Activated gamma-delta T cell treated with anti-CD3 and anti-CD28 coated beads, Interleukin-2, amount 50 U/mL, for 16 hours (primary cell): Measurements from ENCODE around the gene BARD1.
"Not testable (repeated sequence)": the region's sequence is repeated elsewhere in the genome, so short reads cannot be mapped to it uniquely, and the experiment has no call there.

ENCODE experiments used
- DNase-seq: peaks from one replicate; pipeline ENCODE4 v3.0.0-alpha.2; 2020; ENCODE audit warnings: low read depth

BARD1 gene

GRCh38 chr2:214808981-214809750 is at the start of gene BARD1:
Gene BARD1 (minus strand): TSS chr2:214809683. CDS start chr2:214809569, 114 bp downstream.
- peak; percentile 30 for DNase-seq

- no peak for DNase-seq
Measured at GRCh38 chr2:214856137-214856536, 46.7 kb upstream of the BARD1 start.

DNA sequence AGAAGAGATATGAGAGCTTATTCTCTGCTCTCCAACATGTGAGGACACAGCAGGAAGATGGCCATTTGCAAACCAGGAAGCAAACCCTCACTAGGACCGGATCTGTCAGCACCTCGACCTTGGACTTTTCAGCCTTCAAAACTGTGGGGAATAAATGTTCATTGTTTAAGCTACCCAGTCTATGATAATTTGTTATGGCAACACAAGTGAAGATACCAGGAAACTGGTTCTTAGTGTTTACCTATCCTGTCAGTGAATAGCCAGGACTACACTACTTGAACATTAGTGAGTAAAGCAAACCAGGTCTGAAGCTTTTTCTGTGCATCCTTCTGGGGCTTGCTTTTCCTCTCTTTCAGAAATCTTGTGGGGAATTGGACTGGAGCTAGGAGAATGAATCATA is 44.4 kb upstream of the BARD1 start:
- no peak for DNase-seq

GRCh38 chr2:214843823-214844222 is 34.3 kb upstream of the BARD1 start:
- DNase-seq, result no peak

GRCh38 chr2:214839464-214839863 is 30.0 kb upstream of the BARD1 start:
- no peak for DNase-seq

DNA sequence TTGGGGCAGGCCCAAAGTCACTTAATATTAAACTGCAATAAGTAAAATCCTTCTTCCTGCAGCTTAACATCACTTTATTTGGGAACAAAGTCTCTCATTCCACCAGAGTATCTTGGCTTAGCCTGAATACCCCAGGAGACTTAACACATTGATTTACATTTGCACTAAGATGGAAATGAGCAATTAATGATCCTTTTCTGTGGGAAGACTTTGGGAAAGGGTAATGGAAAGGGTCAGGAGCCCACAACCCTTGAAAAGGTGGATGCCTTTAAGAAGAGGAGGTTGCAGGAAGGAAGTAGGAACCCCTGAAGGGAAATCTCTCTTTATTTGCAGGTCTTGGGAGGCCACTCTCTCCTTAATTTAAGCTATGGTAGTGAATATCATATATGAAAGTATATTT is 28.0 kb upstream of the BARD1 start:
- DNase-seq, result no peak

GRCh38 chr2:214836568-214836967 is 27.1 kb upstream of the BARD1 start:
- DNase-seq, result no peak

DNA sequence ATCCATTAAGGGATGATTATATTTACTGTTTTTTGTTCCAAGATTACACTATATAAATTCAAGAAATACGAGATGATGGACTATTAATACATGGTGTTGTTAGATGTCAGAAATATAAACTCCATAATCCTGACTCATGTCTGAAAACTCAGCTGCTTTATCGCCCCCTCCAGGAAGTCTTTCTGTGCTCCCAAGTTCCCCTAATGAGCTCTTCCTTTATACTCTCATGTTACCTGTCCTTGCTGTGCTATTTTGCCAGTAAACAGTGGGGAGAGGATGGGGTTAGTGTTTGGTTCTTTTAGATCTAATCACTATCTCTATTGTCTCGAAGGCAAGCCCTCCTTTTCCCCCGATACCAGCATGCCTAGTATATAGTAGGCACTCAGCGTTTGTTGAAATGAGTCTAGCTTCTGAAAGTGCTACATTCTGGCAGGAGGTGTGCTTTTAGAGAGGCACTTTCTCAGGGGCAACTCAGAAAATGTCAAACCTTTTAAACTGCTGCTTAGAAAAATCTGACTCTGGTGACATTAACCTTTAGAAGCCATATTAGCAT is 21.4 kb upstream of the BARD1 start:
- no peak for DNase-seq

- no peak for DNase-seq
Measured at GRCh38 chr2:214816008-214816533, 6.6 kb upstream of the BARD1 start.

DNA sequence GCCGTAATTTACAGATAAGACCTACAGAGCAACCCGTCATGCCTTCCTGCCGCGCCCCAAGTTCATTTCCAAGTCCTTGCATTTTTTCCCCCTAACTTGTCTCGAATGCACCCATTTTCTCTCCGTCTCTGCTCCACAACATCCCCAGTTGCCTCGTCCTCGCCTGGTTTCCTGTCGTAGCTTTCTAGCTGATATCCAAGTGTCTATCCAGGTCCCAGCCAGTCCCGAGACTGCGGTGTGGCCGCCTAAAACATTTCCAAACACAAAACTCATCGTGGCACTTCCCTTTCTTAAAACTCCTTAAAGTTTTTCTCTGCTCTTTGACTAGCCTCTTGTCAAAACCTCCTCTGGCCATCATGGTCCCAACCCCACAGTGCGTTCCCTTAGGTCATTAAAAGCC is 1.2 kb upstream of the BARD1 start:
- DNase-seq, result no peak

DNA sequence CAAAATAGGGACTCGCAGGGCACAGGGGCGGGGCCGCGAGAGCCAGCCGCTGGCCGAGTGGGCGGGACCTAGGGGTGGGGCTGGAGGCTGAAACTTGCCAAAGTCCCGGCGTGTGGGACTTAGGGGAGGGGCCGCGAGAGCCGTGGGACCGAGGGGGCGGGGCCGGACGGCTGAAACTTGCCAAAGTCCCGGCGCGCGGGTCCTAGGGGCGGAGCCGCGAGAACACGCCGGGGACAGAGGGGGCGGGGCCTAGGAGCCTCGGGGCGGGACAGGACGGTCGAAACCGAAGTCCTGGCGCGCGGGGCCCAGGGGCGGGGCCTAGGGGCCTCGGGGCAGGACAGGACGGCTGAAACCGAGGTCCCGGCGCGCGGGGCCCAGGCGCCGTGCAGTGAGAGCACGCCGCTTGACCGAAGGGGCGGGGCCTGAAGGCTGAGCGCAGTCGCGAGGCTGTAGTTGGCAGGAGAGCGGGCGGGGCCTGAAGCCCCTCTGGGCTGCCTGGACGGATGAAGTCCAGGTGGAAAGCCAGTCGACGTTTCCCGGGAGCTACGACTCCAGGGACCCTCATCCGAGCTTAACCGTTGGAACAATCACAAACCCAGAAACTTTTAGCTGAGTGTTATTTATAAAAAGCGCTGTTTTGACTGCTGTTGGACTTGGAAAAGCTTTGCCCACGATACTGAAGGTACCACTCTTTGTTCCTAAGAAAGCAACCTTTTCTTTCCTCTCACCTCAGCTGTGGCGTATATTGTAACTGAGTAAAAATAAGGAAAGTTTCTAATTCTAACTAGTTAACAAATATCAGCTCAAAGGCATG is 475 bp upstream of the BARD1 start:
- DNase-seq, result peak; percentile 99

- no peak for DNase-seq
Measured at GRCh38 chr2:214807653-214808052, 1.8 kb downstream of the BARD1 start.

GRCh38 chr2:214801768-214802397 is 7.6 kb downstream of the BARD1 start:
- no peak for DNase-seq

GRCh38 chr2:214801068-214801467 is 8.4 kb downstream of the BARD1 start:
- no peak for DNase-seq

- no peak for DNase-seq
Measured at GRCh38 chr2:214800180-214800579, 9.3 kb downstream of the BARD1 start.

- DNase-seq, result no peak
Measured at GRCh38 chr2:214796911-214797310, 12.6 kb downstream of the BARD1 start.

DNA sequence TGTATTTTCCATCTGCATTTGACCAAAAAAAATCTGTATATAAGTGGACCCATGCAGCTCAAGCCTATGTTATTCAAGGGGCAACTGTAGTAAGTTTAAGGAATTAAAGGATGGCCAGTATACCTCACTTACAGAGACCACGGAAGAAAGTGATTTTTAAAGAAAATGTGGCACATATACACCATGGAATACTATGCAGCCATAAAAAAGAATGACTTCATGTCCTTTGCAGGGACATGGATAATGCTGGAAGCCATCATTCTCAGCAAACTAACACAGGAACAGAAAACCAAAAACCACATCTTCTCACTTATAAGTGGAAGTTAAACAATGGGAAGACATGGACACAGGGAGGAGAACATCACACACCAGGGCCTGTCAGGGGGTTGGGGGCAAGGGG is 26.3 kb downstream of the BARD1 start:
- DNase-seq, result not testable (repeated sequence)

GRCh38 chr2:214782671-214783070 is 26.8 kb downstream of the BARD1 start:
- DNase-seq, result no peak

GRCh38 chr2:214781226-214781625 is 28.3 kb downstream of the BARD1 start:
- DNase-seq, result no peak

GRCh38 chr2:214775971-214776370 is 33.5 kb downstream of the BARD1 start:
- DNase-seq, result no peak

DNA sequence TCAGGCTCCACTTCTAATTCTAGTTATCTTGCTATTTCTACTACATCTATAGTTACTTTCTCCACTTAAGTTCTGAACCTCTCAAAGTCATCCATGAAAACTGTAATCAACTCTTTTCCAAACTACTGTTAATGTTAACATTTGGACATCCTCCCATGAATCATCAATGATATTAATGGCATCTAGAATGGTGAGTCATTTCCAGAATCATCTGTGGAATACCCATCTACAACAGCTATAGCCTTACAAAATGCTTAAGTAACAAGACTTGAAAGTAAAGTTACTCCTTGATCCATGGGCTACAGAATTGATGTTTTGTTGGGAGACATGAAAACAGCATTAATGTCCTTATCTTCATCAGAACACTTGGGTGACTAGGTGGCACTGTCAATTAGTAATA is 35.4 kb downstream of the BARD1 start:
- DNase-seq, result no peak

DNA sequence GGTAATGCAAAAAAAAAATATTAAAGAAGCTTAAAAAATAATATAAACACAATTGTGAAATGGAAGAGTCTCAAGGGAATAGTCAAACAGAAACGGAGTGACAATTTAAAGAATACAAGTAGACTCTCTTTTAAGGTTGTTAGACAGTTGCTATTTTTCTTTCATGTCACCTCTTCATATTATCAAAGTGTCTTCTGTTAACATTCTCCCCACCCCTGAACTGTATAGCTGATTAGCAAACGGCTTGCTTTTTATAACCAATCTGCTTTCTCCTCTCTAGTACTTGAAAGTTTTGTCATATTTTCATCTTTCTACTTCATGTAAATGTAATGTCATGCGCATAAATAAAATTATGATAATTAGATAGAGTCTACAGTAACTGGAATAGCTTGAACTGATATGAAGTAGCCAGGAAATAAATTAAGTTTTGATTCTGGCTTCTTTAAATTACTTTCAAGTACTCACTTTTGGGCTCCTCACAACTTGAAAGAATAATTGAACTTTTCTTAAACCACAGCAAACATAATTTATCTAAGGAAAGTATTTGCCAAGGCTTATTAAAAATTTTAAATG is 37.0 kb downstream of the BARD1 start:
- DNase-seq, result no peak
